ENCODE data around the gene CLPTM1. TPM values are rescaled to one million over a fixed set of nuclear protein-coding genes. Genes with fewer than 3 reads are reported as not detected.
"Not testable (repeated sequence)": the region's sequence is repeated elsewhere in the genome, so short reads cannot be mapped to it uniquely, and the experiment has no call there.

Gene CLPTM1
- total RNA-seq, 4 donors from 2014 or later, result 65.3 to 94.6 (median 79.8) TPM

DNA sequence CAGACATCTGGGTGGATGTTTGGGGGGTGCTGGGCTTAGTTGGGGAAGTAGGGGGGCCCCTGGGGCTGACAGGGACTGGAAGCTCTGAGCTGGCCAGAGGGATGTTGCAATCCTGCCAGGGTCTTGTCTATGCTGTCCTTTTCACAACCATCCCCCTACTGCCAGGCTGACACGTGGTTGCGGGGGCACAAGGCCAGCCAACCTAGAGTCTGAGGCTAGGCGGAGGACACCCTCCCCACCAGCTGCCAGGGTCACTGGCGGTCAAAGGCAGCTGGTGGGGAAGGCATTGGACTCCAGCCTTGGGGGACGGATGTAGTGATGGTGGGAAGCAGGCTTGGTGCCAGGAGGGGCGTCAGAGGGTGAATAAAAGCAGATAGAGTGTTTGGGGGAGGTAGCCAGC lies 42.3 kb upstream of the CLPTM1 start:
- Histone ChIP-seq H3K9me3 (no peaks in the 10 kb centered on the region), H3K4me3 (no peak overlapping the region), H3K36me3 (no peaks in the 10 kb centered on the region), H3K27ac (peak overlapping the region in 1 of 4 donors; percentile 37), H3K27me3 (no peaks in the 10 kb centered on the region), H3K4me1 (peaks cover 7 to 30% (median 13%) of the 10 kb centered on the region in 4 donors)
- 60% methylated on average over 6 of the region's 6 CpGs; no CpG with 5 or more reads in 1 of the 2 donors for whole genome bisulfite sequencing, 2 donors (ENCODE audit: low coverage in 1 of 2)
- no peak for TF ChIP-seq POLR2A (IDR thresholded peaks at IDR 0.05)
- TF ChIP-seq, protein P1, sequence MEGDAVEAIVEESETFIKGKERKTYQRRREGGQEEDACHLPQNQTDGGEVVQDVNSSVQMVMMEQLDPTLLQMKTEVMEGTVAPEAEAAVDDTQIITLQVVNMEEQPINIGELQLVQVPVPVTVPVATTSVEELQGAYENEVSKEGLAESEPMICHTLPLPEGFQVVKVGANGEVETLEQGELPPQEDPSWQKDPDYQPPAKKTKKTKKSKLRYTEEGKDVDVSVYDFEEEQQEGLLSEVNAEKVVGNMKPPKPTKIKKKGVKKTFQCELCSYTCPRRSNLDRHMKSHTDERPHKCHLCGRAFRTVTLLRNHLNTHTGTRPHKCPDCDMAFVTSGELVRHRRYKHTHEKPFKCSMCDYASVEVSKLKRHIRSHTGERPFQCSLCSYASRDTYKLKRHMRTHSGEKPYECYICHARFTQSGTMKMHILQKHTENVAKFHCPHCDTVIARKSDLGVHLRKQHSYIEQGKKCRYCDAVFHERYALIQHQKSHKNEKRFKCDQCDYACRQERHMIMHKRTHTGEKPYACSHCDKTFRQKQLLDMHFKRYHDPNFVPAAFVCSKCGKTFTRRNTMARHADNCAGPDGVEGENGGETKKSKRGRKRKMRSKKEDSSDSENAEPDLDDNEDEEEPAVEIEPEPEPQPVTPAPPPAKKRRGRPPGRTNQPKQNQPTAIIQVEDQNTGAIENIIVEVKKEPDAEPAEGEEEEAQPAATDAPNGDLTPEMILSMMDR (IDR thresholded peaks at IDR 0.05), result no peak
- no peak for TF ChIP-seq POLR2AphosphoS5 (IDR thresholded peaks at IDR 0.05)
- no peak for TF ChIP-seq EP300 (IDR thresholded peaks at IDR 0.05; ENCODE audit: low read depth)
- DNase-seq, result peak; percentile 44
- in situ Hi-C loops (cut with MboI; ENCODE audit: low pct_ligation_motif_present in 1 of 4, low pct_unique_long_range_greater_than_20kb in 1 of 4, low sequenced_read_pairs in 3 of 4) (no loop called here), intact Hi-C loops (cut with DNase I; ENCODE audit: low total_unique reads) (no loop called here)

GRCh38 chr19:44913512-44914432 lies 41.4 kb upstream of the CLPTM1 start:
- in situ Hi-C loops (cut with MboI; ENCODE audit: low pct_ligation_motif_present in 1 of 4, low pct_unique_long_range_greater_than_20kb in 1 of 4, low sequenced_read_pairs in 3 of 4); DNase-seq; H3K27me3 ChIP-seq; intact Hi-C loops (cut with DNase I; ENCODE audit: low total_unique reads); H3K36me3 ChIP-seq; H3K9me3 ChIP-seq: not testable (repeated sequence)
- 48 to 62% methylated on average over 13 to 23 of the region's 23 CpGs for WGBS, 2 donors (ENCODE audit: low coverage in 1 of 2)
- Histone ChIP-seq H3K4me1 (peaks cover 7 to 30% (median 13%) of the 10 kb centered on the region in 4 donors), H3K27ac (peak overlapping the region; percentile 37 to 64 (median 53)), H3K4me3 (peak overlapping the region in 2 of 4 donors; percentile 31 to 55)

DNA sequence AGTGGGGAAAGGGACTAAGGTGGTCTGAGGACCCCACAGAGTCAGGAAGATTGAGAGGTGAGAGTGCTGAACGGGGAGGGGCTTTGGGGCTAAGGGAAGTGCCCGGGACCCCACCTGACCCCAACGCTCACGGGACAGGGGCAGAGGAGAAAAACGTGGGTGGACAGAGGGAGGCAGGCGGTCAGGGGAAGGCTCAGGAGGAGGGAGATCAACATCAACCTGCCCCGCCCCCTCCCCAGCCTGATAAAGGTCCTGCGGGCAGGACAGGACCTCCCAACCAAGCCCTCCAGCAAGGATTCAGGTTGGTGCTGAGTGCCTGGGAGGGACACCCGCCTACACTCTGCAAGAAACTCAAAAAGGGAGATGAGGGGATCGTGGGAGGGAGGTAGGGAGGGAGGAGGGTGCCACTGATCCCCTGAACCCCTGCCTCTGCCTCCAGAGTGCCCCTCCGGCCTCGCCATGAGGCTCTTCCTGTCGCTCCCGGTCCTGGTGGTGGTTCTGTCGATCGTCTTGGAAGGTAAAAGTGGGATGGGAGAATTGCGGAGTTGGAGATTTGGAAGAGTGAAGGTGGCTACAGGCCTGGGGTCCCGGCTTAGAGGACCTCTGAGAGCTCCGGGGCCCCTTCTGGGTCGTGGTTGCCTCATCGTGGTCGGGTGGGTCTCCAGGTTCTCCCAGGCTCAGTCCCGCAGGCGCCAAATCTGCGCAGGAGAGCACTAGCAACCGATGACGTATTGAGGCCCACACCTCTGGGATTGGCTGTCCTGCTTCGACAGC lies 40.6 kb upstream of the CLPTM1 start, which contains the start of gene APOC1:
Gene APOC1 (plus strand): TSS at position 176 of the 774 bp plus-strand sequence. CDS start 284 bp downstream, at position 460.
- WGBS, 2 donors (ENCODE audit: low coverage in 1 of 2), result 8 to 9% methylated on average over 6 to 27 of the region's 28 CpGs
- H3K27ac ChIP-seq, result peak within 1 kb of the TSS; percentile 37 to 64 (median 53)
- H3K36me3 ChIP-seq; H3K9me3 ChIP-seq; H3K27me3 ChIP-seq; in situ Hi-C loops (cut with MboI; ENCODE audit: low pct_ligation_motif_present in 1 of 4, low pct_unique_long_range_greater_than_20kb in 1 of 4, low sequenced_read_pairs in 3 of 4); intact Hi-C loops (cut with DNase I; ENCODE audit: low total_unique reads): not testable (repeated sequence)
- peak; percentile 88 for DNase-seq
- H3K4me3 ChIP-seq, result peak within 1 kb of the TSS; percentile 26 to 55 (median 37)
- H3K4me1 ChIP-seq, result peaks cover 7 to 30% (median 13%) of the 10 kb centered on the region in 4 donors

GRCh38 chr19:44924243-44924725 lies 30.9 kb upstream of the CLPTM1 start:
- in situ Hi-C loops (cut with MboI; ENCODE audit: low pct_ligation_motif_present in 1 of 4, low pct_unique_long_range_greater_than_20kb in 1 of 4, low sequenced_read_pairs in 3 of 4) (no loop called here), intact Hi-C loops (cut with DNase I; ENCODE audit: low total_unique reads) (no loop called here)
- TF ChIP-seq POLR2A (IDR thresholded peaks at IDR 0.05) (no peak), EP300 (IDR thresholded peaks at IDR 0.05; ENCODE audit: low read depth) (no peak), POLR2AphosphoS5 (IDR thresholded peaks at IDR 0.05) (no peak)
- TF ChIP-seq, protein P1 (IDR thresholded peaks at IDR 0.05), result no peak
- Histone ChIP-seq H3K9me3 (no peaks in the 10 kb centered on the region), H3K27me3 (no peaks in the 10 kb centered on the region), H3K36me3 (no peaks in the 10 kb centered on the region), H3K27ac (peak overlapping the region; percentile 53 to 75 (median 68)), H3K4me3 (no peak overlapping the region), H3K4me1 (peaks cover 0 to 29% (median 5%) of the 10 kb centered on the region in 4 donors)
- DNase-seq, result no peak
- 66 to 79% methylated on average over 2 to 8 of the region's 8 CpGs for WGBS, 2 donors (ENCODE audit: low coverage in 1 of 2)

Data from transverse colon (tissue), 4 donors.